Fibroblast of skin of left biceps (primary cell): ENCODE data around the gene C2CD2.
A peak's percentile ranks its signal among the peaks of the same experiment; 100 is the strongest.
"Not testable (repeated sequence)": the region's sequence is repeated elsewhere in the genome, so short reads cannot be mapped to it uniquely, and the experiment has no call there.

ENCODE experiments used
- DNase-seq, 2 experiments: peaks; one replicate each; pipeline ENCODE4 v3.0.0-alpha.2; 2013; ENCODE audit warnings: low read depth in 2 of 2

C2CD2 gene

DNA sequence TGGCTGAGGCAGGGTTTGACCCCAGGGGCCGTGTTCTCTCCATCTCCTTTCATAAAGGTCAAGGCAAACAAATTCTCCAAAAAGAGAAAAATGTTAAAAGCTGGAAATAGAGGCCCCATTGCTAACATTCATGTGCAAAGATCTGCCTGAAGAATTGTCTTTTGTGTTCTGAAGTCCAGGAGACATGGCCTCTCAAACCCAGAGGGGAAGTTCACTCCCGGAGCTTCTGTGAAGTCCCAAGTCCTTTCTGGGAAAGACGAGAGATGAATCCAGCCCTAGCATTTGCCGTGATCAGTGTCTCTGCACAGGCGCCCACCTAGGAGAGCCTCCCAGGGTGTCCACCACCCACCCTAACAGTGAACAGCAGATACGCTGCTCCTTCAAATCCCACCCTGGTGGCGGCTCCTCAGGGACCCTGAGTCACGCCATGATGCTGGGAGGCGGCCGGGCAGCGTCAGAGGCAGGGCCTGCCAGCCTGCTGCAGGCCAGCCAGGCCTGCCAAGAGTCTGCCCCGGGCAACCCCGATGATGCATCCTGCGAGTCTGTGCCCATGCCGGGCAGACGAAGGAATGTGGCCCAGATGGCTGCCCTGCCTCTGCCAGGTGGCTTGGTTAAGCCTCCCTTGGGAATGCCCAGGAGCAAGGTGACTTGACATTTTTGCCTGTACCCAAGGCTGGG lies 5.2 kb upstream of the C2CD2 start:
- DNase-seq, result no peak

- DNase-seq, result peak; percentile 72 to 73
Measured at GRCh38 chr21:41957991-41958766, 4.4 kb upstream of the C2CD2 start.

- peak in 1 of 2 experiments; percentile 35 for DNase-seq
Measured at GRCh38 chr21:41956926-41957729, 3.3 kb upstream of the C2CD2 start.

DNA sequence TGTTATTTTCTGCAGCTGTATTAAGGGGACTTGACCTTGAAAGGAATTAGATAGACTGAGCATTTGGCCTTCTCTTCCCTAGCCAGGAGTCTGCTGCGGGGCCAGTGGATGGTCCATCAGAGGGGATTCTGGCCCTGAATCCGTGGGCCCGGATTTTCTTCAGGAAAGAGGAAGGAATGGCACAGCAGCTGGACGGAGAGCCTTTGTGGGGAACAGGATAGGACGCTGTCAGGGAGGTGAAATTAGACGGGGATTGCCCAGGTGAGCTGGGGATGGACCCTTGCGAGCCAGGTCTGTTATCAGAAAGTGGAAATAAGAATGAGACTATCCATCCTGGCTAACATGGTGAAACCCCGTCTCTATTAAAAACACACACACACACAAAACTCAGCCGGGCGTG lies 1.7 kb upstream of the C2CD2 start:
- DNase-seq, result no peak

DNA sequence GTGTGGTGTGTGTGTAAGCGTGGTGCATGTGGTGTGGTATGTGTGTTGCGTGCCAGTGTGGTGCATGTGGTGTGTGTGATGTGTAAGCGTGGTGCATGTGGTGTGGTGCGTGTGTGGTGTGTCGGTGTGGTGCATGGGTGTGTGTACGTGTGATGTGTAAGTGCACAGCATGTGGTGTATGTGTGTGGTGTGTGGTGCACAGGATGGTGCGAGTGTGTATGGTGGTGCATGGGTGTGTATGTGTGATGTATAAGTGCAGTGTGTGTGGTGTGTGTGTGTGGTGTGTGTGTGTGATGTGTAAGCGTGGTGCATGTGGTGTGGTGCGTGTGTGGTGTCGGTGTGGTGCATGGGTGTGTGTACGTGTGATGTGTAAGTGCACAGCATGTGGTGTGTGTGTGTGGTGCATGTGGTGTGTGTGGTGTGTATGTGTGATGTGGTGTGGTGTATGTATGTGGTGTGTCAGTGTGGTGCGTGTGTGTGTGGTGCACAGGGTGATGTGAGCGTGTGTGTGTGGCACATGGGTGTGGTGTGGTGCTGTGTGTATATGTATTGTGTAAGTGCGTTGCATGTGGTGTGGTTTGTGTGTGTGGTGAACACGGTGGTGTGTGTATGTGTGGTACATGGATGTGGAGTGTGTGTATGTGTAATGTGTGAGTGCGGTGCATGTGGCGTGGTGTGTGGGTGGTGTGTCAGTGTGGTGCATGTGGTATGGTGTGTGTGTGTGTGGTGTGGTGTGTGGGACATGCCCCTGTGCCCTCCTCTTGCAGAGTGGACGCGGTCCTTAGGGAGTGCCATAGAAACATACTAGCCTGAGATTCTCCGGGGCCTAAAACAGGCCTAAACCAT lies 1.1 kb upstream of the C2CD2 start:
- no peak for DNase-seq

GRCh38 chr21:41953249-41953830 lies 478 bp downstream of the C2CD2 start:
- DNase-seq, result no peak

DNA sequence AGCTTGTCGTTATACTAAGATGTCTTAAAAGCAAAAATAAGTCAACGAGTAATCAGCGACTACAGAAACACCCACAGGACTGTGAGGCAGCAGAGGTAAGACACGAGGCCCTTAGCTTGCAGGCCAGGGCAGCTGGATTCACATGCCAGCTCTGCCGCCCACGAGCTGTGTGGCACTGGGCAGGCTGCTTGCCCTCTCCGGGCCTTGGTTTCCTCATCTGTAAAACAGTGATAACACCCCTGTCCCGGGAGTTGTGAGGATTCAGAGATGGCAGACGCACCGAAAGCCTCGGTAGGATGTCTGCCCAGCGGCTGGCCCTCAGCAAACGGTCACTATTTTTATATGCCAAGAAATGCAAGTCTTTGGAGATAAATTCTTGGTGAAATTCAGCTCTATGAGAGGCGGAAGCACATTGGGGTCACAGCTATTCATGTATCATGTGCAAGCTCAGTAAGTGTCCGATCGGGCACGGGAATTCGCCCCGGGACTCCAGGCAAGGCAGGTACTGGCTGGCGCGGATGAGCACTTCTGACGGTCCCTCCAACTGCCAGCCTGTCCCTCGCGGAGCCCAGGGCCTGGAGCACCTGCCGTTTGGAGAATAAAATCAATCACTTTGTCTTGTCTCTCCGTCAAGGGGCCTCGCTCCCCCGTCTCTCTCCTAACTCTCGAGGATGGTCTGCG lies 1.1 kb downstream of the C2CD2 start:
- no peak for DNase-seq

GRCh38 chr21:41951876-41952567 lies 1.8 kb downstream of the C2CD2 start:
- DNase-seq, result no peak

DNA sequence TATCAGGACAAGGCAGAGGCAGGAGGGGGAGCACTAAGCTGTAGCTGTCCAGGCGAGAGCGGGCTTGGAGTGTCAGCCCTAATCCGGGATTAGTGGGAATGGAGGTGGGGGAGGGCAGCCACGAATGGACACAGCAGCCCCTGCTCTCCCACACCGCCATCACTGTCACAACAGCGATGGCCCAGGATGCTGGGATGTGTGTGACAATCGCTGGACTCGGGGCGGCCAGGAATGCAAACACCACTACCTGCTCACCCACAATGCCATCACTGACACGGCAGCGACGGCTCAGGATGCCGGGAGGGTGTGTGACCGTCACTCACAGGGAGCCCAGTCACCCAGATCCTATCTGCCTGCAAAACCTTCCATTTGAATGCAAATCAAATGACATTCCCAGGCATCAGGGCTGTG lies 2.9 kb downstream of the C2CD2 start:
- DNase-seq, result no peak

- not testable (repeated sequence) for DNase-seq
Measured at GRCh38 chr21:41949631-41950030, 4.2 kb downstream of the C2CD2 start.

GRCh38 chr21:41948901-41949300 lies 4.9 kb downstream of the C2CD2 start:
- DNase-seq, result no peak

- DNase-seq, result no peak
Measured at GRCh38 chr21:41948078-41948895, 5.5 kb downstream of the C2CD2 start.

DNA sequence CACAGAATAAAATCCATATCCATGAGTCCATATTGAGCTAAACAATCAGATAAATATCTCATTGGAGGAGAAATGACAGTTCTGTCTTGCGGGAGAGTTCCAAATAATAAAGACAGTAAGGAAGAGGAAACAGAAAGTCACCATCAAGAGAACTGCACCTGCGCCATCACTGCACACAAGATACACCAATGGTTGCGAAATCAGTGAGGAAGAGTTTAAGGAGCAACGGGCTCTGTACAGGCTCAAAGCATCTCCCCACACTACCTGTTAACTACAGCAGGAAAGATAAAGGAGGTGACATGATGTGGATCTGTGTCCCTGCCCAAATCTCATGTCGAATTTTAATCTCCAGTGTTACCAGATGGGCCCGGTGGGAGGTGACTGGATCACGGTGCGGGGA lies 7.8 kb downstream of the C2CD2 start:
- no peak for DNase-seq

GRCh38 chr21:41943851-41944250 lies 10.0 kb downstream of the C2CD2 start:
- no peak for DNase-seq

- no peak for DNase-seq
Measured at GRCh38 chr21:41942457-41942856, 11.4 kb downstream of the C2CD2 start.

- DNase-seq, result no peak
Measured at GRCh38 chr21:41941941-41942340, 11.9 kb downstream of the C2CD2 start.

DNA sequence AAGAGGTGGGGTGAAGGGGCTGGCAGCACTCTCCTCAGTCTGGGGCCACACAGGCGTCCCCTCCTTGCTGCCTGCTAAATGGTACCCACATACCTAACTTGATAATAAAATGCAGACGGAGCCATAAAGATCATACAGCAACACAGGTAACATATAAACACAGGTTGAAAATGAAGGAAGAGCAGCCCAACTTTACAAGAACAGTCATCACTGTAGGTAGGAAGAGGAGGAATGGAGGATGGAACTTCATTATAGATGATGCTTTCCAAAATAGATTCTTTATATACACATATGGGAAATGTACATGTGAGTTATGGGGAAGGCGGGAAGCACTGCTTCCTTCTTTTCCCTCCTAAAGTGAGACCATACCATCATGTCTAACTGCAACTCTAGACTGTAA lies 13.4 kb downstream of the C2CD2 start:
- no peak for DNase-seq

GRCh38 chr21:41939391-41939790 lies 14.4 kb downstream of the C2CD2 start:
- DNase-seq, result no peak
